Measurements from ENCODE around the gene CYTH1.

CYTH1 gene

GRCh38 chr17:78727476-78728229 lies 54.4 kb downstream of the CYTH1 start:
- no peak for DNase-seq
- peaks cover 9% of the 10 kb centered on the region for H3K36me3 ChIP-seq
- no peaks in the 10 kb centered on the region for H3K27me3 ChIP-seq (ENCODE audit: insufficient read depth, low read depth, severe bottlenecking)
- H3K27ac ChIP-seq: no peak overlapping the region
- H3K4me3 ChIP-seq (ENCODE audit: low read depth, low read length): no peak overlapping the region
- H3K9me3 ChIP-seq (ENCODE audit: severe bottlenecking): no peaks in the 10 kb centered on the region
- no peak for TF ChIP-seq CTCF (IDR thresholded peaks at IDR 0.05; ENCODE audit: low read depth, low read length)

DNA sequence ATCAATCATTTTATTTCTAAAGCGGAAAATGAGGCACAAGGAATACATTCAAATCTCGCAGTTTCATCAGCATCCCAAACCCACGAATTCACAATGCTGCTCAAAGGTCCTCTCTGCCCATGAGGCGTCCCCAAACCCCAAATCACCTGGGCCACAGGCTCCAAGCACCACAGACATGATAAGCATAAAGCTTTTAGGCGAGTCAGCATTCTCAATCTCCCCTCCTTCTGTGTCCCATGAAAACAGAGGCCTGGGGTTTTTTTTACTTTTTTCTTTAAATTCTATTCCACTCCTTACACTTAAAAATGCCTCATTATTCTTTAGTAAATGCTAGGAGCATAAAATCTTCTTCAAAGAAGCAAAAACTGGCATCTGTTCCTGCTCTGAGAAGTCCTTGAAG lies 55.0 kb downstream of the CYTH1 start:
- no peak for DNase-seq
- H3K27ac ChIP-seq: no peak overlapping the region

DNA sequence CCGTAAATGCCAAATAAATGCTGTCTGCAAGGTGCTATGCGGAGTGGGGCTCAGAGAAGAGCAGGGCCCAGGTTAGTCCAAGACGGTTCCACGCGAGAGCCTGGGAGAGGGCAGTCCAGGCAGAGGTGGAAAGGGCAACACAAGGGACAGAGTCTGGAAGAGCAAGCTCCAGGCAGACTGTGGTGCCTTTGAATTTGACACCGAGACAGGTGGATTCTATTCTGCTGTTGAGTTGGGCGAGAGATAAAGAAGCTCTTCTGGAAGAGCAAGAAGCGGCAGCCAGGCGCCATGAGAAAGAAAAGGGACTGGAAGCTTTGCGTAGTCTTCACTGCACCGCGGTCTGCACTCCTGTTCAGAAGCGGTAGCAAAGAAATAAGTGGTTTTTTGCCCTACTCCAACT lies 55.6 kb downstream of the CYTH1 start:
- H3K36me3 ChIP-seq: peaks cover 9% of the 10 kb centered on the region
- H3K4me3 ChIP-seq (ENCODE audit: low read depth, low read length): no peak overlapping the region
- no peak overlapping the region for H3K27ac ChIP-seq

More for the DNA sequence above, 55.0 kb downstream of the CYTH1 start:
- H3K36me3 ChIP-seq: peaks cover 9% of the 10 kb centered on the region
- H3K9me3 ChIP-seq (ENCODE audit: severe bottlenecking): no peaks in the 10 kb centered on the region
- TF ChIP-seq CTCF (IDR thresholded peaks at IDR 0.05; ENCODE audit: low read depth, low read length): no peak
- H3K27me3 ChIP-seq (ENCODE audit: insufficient read depth, low read depth, severe bottlenecking): no peaks in the 10 kb centered on the region
- no peak overlapping the region for H3K4me3 ChIP-seq (ENCODE audit: low read depth, low read length)

DNA sequence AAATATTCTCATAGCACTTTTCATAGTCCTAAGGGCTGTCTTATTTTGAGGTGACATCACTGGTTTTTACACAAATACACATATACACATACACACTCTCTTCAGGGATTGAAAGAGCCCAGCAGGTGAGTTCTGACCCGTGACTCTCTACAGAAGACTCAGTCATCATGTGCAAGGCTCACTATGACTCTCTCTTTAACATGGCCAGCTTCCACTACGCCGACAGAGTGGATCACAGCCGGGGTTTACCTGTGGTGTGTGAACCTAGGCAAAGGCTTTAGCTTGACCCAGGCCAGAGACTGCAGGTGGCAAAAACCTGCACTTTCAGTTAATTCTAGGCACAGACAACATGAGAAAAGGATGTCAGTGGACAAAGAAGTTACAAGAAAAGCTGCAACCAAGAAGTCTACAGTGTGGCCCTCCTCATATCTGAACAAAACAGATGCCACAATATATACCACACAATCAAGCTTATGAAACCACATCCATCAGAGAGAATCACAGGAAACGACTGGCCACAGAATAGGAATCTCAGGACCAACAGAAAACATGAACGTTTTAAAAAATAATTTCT lies 56.5 kb downstream of the CYTH1 start:
- peaks cover 9% of the 10 kb centered on the region for H3K36me3 ChIP-seq
- no peak for DNase-seq
- H3K27me3 ChIP-seq (ENCODE audit: insufficient read depth, low read depth, severe bottlenecking): no peaks in the 10 kb centered on the region
- no peak overlapping the region for H3K27ac ChIP-seq
- no peak overlapping the region for H3K4me3 ChIP-seq (ENCODE audit: low read depth, low read length)
- TF ChIP-seq CTCF (IDR thresholded peaks at IDR 0.05; ENCODE audit: low read depth, low read length): no peak
- H3K9me3 ChIP-seq (ENCODE audit: severe bottlenecking): no peaks in the 10 kb centered on the region

More for the DNA sequence above, 55.6 kb downstream of the CYTH1 start:
- Histone ChIP-seq H3K9me3 (ENCODE audit: severe bottlenecking) (no peaks in the 10 kb centered on the region), H3K27me3 (ENCODE audit: insufficient read depth, low read depth, severe bottlenecking) (no peaks in the 10 kb centered on the region)
- TF ChIP-seq CTCF (IDR thresholded peaks at IDR 0.05; ENCODE audit: low read depth, low read length): no peak
- DNase-seq: no peak

DNA sequence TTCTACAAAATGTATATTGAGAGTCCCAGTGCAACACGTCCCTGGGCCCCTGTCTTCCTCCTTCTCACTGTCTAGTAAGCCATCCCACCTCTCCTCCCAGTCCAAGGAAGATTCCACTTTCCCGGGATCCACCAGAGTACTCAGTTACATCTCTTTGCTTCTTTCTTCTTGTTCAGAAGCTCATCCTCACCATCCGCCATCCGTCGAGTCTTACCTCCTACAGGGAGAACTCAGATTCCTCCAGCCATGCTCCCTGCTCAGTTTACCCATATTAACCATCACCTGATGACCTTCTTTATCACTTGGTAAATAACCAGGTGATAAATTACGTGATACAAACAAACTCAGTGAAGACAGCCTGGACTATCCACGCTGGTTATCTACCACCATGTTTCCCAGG lies 57.1 kb downstream of the CYTH1 start:
- H3K27me3 ChIP-seq (ENCODE audit: insufficient read depth, low read depth, severe bottlenecking): no peaks in the 10 kb centered on the region
- no peak overlapping the region for H3K27ac ChIP-seq
- TF ChIP-seq CTCF (IDR thresholded peaks at IDR 0.05; ENCODE audit: low read depth, low read length): no peak
- H3K4me3 ChIP-seq (ENCODE audit: low read depth, low read length): no peak overlapping the region
- H3K36me3 ChIP-seq: peaks cover 9% of the 10 kb centered on the region
- no peaks in the 10 kb centered on the region for H3K9me3 ChIP-seq (ENCODE audit: severe bottlenecking)
- no peak for DNase-seq
